Measurements from ENCODE around the gene DMD.

DMD gene

DNA sequence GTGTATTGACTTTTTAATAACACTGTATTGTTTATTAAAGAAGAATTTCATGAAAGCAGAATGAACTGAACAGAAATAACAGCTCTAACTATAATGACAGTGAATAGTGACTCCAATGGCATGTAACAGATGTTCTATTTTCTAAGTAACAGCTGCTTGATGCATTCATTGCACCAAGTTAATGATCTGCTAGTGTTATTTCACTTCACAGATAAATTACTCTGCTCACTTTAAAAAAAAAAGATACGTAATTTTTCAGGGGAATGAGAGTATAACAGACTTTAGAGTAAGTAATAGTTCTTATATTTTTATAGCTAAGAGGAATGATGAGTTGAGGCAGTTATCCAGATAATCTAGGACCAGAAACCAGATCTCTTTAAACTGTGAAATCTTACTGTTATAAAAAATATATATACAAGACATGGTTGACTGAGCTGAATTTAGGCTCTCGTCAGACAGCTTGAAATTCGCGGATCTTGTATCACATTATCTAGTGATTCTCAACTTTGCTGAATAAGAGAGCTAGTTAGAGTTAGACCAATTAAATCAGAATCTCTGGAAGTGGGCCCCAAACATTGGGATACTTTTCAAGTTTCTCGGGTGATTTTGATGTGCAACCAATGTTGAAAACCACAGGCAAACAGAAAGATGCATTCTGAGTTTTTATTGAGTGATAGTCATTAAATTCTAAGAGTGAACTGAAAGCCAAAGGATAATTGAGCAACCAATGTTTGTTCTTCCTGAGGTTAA lies 840.7 kb downstream of the DMD start:
- H3K4me3 ChIP-seq (ENCODE audit: low read depth, low read length), result no peak overlapping the region
- DNase-seq (ENCODE audit: low read depth), result no peak
- TF ChIP-seq, protein P1, sequence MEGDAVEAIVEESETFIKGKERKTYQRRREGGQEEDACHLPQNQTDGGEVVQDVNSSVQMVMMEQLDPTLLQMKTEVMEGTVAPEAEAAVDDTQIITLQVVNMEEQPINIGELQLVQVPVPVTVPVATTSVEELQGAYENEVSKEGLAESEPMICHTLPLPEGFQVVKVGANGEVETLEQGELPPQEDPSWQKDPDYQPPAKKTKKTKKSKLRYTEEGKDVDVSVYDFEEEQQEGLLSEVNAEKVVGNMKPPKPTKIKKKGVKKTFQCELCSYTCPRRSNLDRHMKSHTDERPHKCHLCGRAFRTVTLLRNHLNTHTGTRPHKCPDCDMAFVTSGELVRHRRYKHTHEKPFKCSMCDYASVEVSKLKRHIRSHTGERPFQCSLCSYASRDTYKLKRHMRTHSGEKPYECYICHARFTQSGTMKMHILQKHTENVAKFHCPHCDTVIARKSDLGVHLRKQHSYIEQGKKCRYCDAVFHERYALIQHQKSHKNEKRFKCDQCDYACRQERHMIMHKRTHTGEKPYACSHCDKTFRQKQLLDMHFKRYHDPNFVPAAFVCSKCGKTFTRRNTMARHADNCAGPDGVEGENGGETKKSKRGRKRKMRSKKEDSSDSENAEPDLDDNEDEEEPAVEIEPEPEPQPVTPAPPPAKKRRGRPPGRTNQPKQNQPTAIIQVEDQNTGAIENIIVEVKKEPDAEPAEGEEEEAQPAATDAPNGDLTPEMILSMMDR (conservative IDR thresholded peaks at IDR 0.05; ENCODE audit: low read depth, low read length), result no peak

DNA sequence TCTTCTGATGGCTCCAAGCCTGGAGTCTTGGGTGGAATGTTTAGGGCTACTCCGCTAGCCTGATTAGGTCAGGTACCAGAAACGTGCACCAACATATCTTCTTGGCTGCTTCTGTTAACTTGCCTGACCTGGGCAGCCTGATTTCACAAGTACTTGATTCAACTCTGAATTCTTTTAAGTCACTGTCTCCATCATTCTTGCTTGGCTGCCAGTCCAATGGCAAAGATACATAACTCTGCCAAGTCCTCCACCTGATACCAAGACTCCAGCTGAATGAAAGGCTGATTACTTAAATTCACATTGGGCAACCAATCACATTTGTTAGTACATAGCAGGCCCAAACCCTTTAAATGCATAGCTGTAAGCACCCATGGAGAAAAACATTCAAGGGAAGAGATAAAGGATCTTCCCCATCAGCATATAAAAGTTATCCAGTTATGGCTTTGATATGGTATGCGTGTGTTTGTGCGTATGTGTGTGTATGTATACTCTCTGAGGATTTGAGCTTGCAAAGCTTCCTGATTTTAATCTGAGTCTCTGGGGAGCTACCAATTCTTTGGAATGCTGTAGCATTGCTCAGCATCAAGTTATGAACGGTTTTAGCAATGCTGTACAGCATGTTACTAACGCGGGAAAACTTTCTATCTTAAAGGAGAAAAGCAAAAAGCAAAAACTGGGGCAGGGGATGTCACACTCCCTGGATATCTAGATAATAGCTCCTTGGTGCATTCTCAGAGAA lies 917.2 kb downstream of the DMD start:
- DNase-seq (ENCODE audit: low read depth), result peak; percentile 5
- no peak overlapping the region for H3K4me3 ChIP-seq (ENCODE audit: low read depth, low read length)
- TF ChIP-seq, protein P1 (conservative IDR thresholded peaks at IDR 0.05; ENCODE audit: low read depth, low read length), result no peak

DNA sequence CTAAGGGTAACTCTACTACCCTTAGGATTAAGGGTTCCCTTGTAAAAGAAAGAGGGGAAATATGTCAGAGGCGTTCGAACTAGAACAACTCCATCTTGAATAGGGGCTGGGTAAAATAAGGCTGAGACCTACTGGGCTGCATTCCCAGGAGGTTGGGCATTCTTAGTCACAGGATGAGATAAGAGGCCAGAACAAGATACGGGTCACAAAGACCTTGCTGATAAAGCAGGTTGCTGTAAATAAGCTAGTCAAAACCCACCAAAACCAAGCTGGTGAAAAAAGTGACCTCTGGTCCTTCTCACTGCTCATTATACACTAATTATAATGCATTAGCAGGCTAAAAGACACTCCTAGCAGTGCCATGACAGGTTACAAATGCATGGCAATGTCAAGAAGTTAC lies 922.0 kb downstream of the DMD start:
- TF ChIP-seq, protein P1 (conservative IDR thresholded peaks at IDR 0.05; ENCODE audit: low read depth, low read length), result no peak
- no peak for DNase-seq (ENCODE audit: low read depth)
- H3K4me3 ChIP-seq (ENCODE audit: low read depth, low read length), result no peak overlapping the region

DNA sequence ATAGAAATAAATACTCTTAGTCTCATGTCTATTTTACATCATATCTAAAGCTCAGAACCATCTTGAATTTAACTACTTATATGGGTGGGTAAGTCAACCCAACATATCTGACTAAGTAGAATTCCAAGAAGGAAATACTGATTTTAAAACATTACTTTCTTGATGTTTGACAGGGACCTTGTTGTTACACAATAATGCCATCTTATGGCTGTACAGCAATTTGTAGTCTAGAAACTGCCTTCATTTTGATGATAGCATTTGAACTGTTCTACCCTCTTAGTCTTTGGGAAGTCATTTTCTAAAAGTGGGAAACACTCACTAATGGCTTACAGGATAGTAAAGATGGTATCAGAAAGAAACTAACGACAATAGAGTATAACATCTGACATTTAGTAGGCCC lies 929.5 kb downstream of the DMD start:
- H3K4me3 ChIP-seq (ENCODE audit: low read depth, low read length), result no peak overlapping the region
- DNase-seq (ENCODE audit: low read depth), result no peak
- TF ChIP-seq, protein P1 (conservative IDR thresholded peaks at IDR 0.05; ENCODE audit: low read depth, low read length), result no peak

DNA sequence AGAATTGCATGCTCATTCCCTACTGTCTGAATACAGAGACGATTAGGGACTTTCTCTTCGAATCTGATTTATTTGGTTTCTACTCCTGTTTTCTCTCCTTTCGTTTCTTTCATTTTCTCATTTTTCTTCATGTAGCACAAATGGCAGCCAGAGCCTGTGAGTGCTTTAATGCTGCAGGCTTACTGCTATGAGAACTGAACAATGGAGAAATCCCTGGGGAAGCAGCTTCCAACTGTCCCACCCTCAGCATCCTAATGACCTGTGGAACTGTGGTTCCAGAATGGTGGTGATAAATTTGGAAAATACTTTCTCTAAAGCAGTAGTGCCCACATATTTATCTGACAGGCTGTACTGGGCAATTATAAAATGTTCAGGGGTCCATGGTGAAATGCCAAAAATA lies 930.4 kb downstream of the DMD start:
- H3K4me3 ChIP-seq (ENCODE audit: low read depth, low read length), result no peak overlapping the region
- no peak for DNase-seq (ENCODE audit: low read depth)
- TF ChIP-seq, protein P1 (conservative IDR thresholded peaks at IDR 0.05; ENCODE audit: low read depth, low read length), result no peak

DNA sequence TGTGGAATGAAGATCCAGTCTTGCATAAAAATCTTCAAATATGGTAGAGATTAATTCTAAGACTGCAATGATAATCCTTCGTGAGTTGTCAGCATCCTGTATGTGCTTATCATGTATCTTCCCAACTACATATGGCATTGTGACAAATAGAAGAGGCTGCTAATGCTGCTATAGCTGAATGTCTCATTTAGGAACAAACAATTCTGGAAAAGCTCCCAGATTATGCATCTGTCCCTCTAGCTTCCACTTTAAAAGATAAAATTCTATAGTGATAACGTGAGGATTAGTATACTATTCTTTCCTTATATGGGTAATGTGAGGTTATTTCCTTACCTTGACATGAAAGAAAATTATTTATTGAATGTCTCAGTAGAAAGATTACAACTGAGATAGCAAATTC lies 930.9 kb downstream of the DMD start:
- no peak overlapping the region for H3K4me3 ChIP-seq (ENCODE audit: low read depth, low read length)
- DNase-seq (ENCODE audit: low read depth), result no peak
- TF ChIP-seq, protein P1 (conservative IDR thresholded peaks at IDR 0.05; ENCODE audit: low read depth, low read length), result no peak
